GM12878 (cell line): ENCODE results near the gene ATP6V0D1. TPM values are rescaled to one million over a fixed set of nuclear protein-coding genes. Genes with fewer than 3 reads are reported as not detected.

Source experiments
- BHLHE40 ChIP-seq, 2 experiments: fragments of 450-650 bp in 1 of 2; IDR thresholded peaks; 2 replicates each; pipeline ENCODE4 v1.6.1; 2011 to 2017; ENCODE audit warnings: low read depth in 2 of 2, borderline replicate concordance in 1 of 2, improper control_type of control experiment in 1 of 2, low read length in 1 of 2, mild to moderate bottlenecking in 1 of 2
- BMI1 ChIP-seq: fragments of 450-650 bp; IDR thresholded peaks from 2 replicates; pipeline ENCODE4 v1.6.1; 2016; ENCODE audit warnings: mild to moderate bottlenecking, moderate library complexity, borderline replicate concordance
- CEBPZ ChIP-seq: fragments of 150-350 bp; IDR thresholded peaks from 2 replicates; pipeline ENCODE4 v1.6.1; 2016; ENCODE audit warnings: low read depth, low read length
- CREB1 ChIP-seq: IDR thresholded peaks from 2 replicates; pipeline ENCODE4 v1.6.1; 2012; ENCODE audit warnings: low read depth, mild to moderate bottlenecking, inconsistent platforms
- E2F4 ChIP-seq: IDR thresholded peaks from 2 replicates; pipeline ENCODE4 v1.6.1; 2012; ENCODE audit warnings: low read depth, low read length, improper control_type of control experiment
- ELK1 ChIP-seq: IDR thresholded peaks from 2 replicates; pipeline ENCODE4 v1.6.1; 2012; ENCODE audit warnings: low read depth, low read length, improper control_type of control experiment
- EZH2 ChIP-seq: IDR thresholded peaks from 2 replicates; pipeline ENCODE4 v1.6.1; 2012; ENCODE audit warnings: low read depth, mild to moderate bottlenecking, control low read depth, inconsistent platforms, low read length, borderline replicate concordance; ENCODE audit not compliant: control insufficient read depth
- FOXK2 ChIP-seq: fragments of 450-650 bp; IDR thresholded peaks from 2 replicates; pipeline ENCODE4 v1.6.1; 2017; ENCODE audit warnings: mild to moderate bottlenecking, moderate library complexity
- FOXM1 ChIP-seq: IDR thresholded peaks from 2 replicates; pipeline ENCODE4 v1.6.1; 2012; ENCODE audit warnings: low read depth, mild to moderate bottlenecking, inconsistent platforms, low read length, moderate library complexity
- GATAD2B ChIP-seq: fragments of 450-650 bp; conservative IDR thresholded peaks from 2 replicates; pipeline ENCODE4 v1.6.1; 2017; ENCODE audit warnings: low read depth, mild to moderate bottlenecking, moderate library complexity
- HDGF ChIP-seq: fragments of 450-650 bp; IDR thresholded peaks from 2 replicates; pipeline ENCODE4 v1.6.1; 2016; ENCODE audit warnings: antibody characterized with exemption
- JUND ChIP-seq: IDR thresholded peaks from 2 replicates; pipeline ENCODE4 v1.6.1; 2012; ENCODE audit warnings: low read depth, mild to moderate bottlenecking, low read length, improper control_type of control experiment, moderate library complexity
- NBN ChIP-seq: fragments of 450-650 bp; IDR thresholded peaks from 2 replicates; pipeline ENCODE4 v1.6.1; 2016
- PBX3 ChIP-seq: IDR thresholded peaks from 2 replicates; pipeline ENCODE4 v1.6.1; 2011; ENCODE audit warnings: mild to moderate bottlenecking, low read depth, low read length, moderate library complexity; ENCODE audit not compliant: insufficient replicate concordance
- RB1 ChIP-seq: fragments of 450-650 bp; formaldehyde crosslinking; IDR thresholded peaks from 2 replicates; pipeline ENCODE4 v1.6.1; 2017; ENCODE audit warnings: mild to moderate bottlenecking, borderline replicate concordance
- RUNX3 ChIP-seq: IDR thresholded peaks from 2 replicates; pipeline ENCODE4 v1.6.1; 2012; ENCODE audit warnings: low read length, inconsistent platforms
- SMAD1 ChIP-seq: fragments of 450-650 bp; IDR thresholded peaks from 2 replicates; pipeline ENCODE4 v1.6.1; 2018; ENCODE audit warnings: mild to moderate bottlenecking, low read depth; ENCODE audit not compliant: partially characterized antibody
- SP1 ChIP-seq: IDR thresholded peaks from one replicate; pipeline ENCODE4 v1.6.1; 2011; ENCODE audit warnings: low read depth, low read length
- ZNF592 ChIP-seq: fragments of 450-650 bp; IDR thresholded peaks from 2 replicates; pipeline ENCODE4 v1.6.1; 2017; ENCODE audit warnings: mild to moderate bottlenecking, moderate library complexity
- polyA plus RNA-seq, 11 experiments: library from polyadenylated mRNA; depleted of rRNA in 4 of 11; unstranded in 6 of 11; stranded (reverse) in 5 of 11; fragments of >200 nt; fragmentation: Nextera tagmentation in 4 of 11; fragmentation: Illumina TruSeq in 1 of 11; extraction: Ambion mirVana in 4 of 11; extraction: Trizol in 1 of 11; gene quantifications; 1 replicate in 1 of 11; 2 replicates in 10 of 11; pipeline versions ENCODE4 v1.2.1 to v1.2.3, GENCODE V29; 2011 to 2016; ENCODE audit warnings: inconsistent platforms in 2 of 11, missing spikeins in 2 of 11, low read depth in 1 of 11
- total RNA-seq, 4 experiments: library from RNA; depleted of rRNA in 3 of 4; stranded (reverse); fragments of >200 nt in 3 of 4; fragmentation: Illumina TruSeq in 1 of 4; extraction: Trizol in 1 of 4; gene quantifications; 2 replicates each; pipeline versions ENCODE4 v1.2.1 to v1.2.3, GENCODE V29; 2013 to 2021

The ATP6V0D1 gene
- total and polyA plus RNA-seq, 10 of the 15 experiments (the other 5 are each of a cell fraction or from before 2014, with no cell fraction given) = 28.1 to 141 (median 70.3) TPM

- TF ChIP-seq E2F4 = no peak
- peak; percentile 34; the same call in 1 of the 2 replicates for TF ChIP-seq FOXM1
- no peak for TF ChIP-seq CEBPZ
- TF ChIP-seq BMI1 = no peak
- peak; percentile 47; the same call in 1 of the 2 replicates for TF ChIP-seq RUNX3
- peak; percentile 76 for TF ChIP-seq GATAD2B
- 0 out of 2 replicates have a peak, but pooled peaks have one; percentile 45 for TF ChIP-seq ELK1
- no peak for TF ChIP-seq EZH2
- peak; percentile 98 for TF ChIP-seq NBN
- TF ChIP-seq JUND = no peak
- 0 out of 2 replicates have a peak, but pooled peaks have one; percentile 92 for TF ChIP-seq RB1
- no peak for TF ChIP-seq PBX3
- no peak for TF ChIP-seq CREB1
- TF ChIP-seq HDGF = peak; percentile 57; the same call in 1 of the 2 replicates
- TF ChIP-seq BHLHE40 (IDR thresholded peaks at IDR 0.05; ENCODE audit: borderline replicate concordance in 1 of 2, low read depth in 2 of 2, low read length in 1 of 2) = peak; percentile 18 to 22; a peak in 2 of 4 replicates
- TF ChIP-seq ZNF592 = no peak
- no peak for TF ChIP-seq FOXK2
- no peak for TF ChIP-seq SMAD1
- TF ChIP-seq SP1 = peak; percentile 74
Observed at GRCh38 chr16:67521095-67521804, 40.3 kb upstream of the ATP6V0D1 start (continued).
